Keratinocyte (primary cell): ENCODE data around the gene IFT52. TPM values are rescaled to one million over a fixed set of nuclear protein-coding genes. Genes with fewer than 3 reads are reported as not detected.

Experiments
- DNase-seq: peaks from one replicate; pipeline ENCODE4 v3.0.0-alpha.2; 2011; ENCODE audit warnings: low read depth, missing footprints, low spot score
- FAIRE-seq: peaks from 2 replicates; lab custom pipeline; 2011; peaks lifted over from hg19 to GRCh38; lab: Jason Lieb, UNC
- H2AFZ ChIP-seq: 2 replicates; pipeline ENCODE4 v1.6.0; 2012; ENCODE audit warnings: low read length, control low read depth, inconsistent platforms; ENCODE audit not compliant: control insufficient read depth
- H3K27ac ChIP-seq: 2 replicates; pipeline ENCODE4 v1.5.1; 2011; ENCODE audit warnings: low read length; ENCODE audit not compliant: control insufficient read depth, insufficient read depth
- H3K27me3 ChIP-seq: 3 replicates; pipeline ENCODE4 v1.6.0; 2011; ENCODE audit warnings: low read length; ENCODE audit not compliant: control insufficient read depth, insufficient read depth; ENCODE audit errors: extremely low read depth
- H3K36me3 ChIP-seq, 2 experiments: 2 replicates in 1 of 2; 3 replicates in 1 of 2; pipeline ENCODE4 v1.5.1; 2011; ENCODE audit warnings: low read length in 2 of 2, mild to moderate bottlenecking in 1 of 2; ENCODE audit not compliant: control insufficient read depth in 2 of 2, insufficient read depth in 2 of 2; ENCODE audit errors: extremely low read depth in 1 of 2
- H3K4me1 ChIP-seq: 3 replicates; pipeline ENCODE4 v1.5.1; 2011; ENCODE audit warnings: low read length; ENCODE audit not compliant: control insufficient read depth, insufficient read depth; ENCODE audit errors: extremely low read depth
- H3K4me2 ChIP-seq: 3 replicates; pipeline ENCODE4 v1.6.0; 2011; ENCODE audit warnings: low read depth, low read length; ENCODE audit not compliant: control insufficient read depth, insufficient read depth; ENCODE audit errors: extremely low read depth
- H3K4me3 ChIP-seq, 3 experiments: fragments of 200-600 bp in 1 of 3; sonication (generic) in 1 of 3; 2 replicates in 2 of 3; 3 replicates in 1 of 3; pipeline ENCODE4 v1.5.1; 2011 to 2016; ENCODE audit warnings: low read length in 3 of 3, mild to moderate bottlenecking in 3 of 3, control low read depth in 2 of 3, inconsistent platforms in 1 of 3, low read depth in 1 of 3, mixed read lengths in 1 of 3, mixed run types in 1 of 3, moderate library complexity in 1 of 3; ENCODE audit not compliant: control insufficient read depth in 2 of 3, insufficient read depth in 2 of 3; ENCODE audit errors: extremely low read depth in 1 of 3
- H3K79me2 ChIP-seq: 2 replicates; pipeline ENCODE4 v1.6.0; 2012; ENCODE audit warnings: low read length; ENCODE audit not compliant: control insufficient read depth, insufficient read depth
- H3K9ac ChIP-seq: 3 replicates; pipeline ENCODE4 v1.6.0; 2011; ENCODE audit warnings: low read length; ENCODE audit not compliant: control insufficient read depth, insufficient read depth; ENCODE audit errors: extremely low read depth
- H3K9me1 ChIP-seq: 3 replicates; pipeline ENCODE4 v1.6.0; 2011; ENCODE audit warnings: low read length; ENCODE audit not compliant: control insufficient read depth, insufficient read depth; ENCODE audit errors: extremely low read depth
- H3K9me3 ChIP-seq: 2 replicates; pipeline ENCODE4 v1.5.1; 2012; ENCODE audit warnings: low read depth, low read length; ENCODE audit not compliant: control insufficient read depth
- H4K20me1 ChIP-seq: 3 replicates; pipeline ENCODE4 v1.6.0; 2011; ENCODE audit warnings: low read length; ENCODE audit not compliant: control insufficient read depth, insufficient read depth; ENCODE audit errors: extremely low read depth
- EZH2 ChIP-seq: IDR thresholded peaks from one replicate; pipeline ENCODE4 v1.6.1; 2012; ENCODE audit warnings: inconsistent platforms, mild to moderate bottlenecking, low read length, moderate library complexity
- dilution Hi-C: fragments of 300-500 bp; cut with MboI; formaldehyde crosslinking; loops from one replicate; pipeline ENCODE4 v1.7.0; 2020; ENCODE audit warnings: low sequenced_read_pairs; ENCODE audit not compliant: extremely low pct_ligation_motif_present
- polyA plus RNA-seq, 5 experiments: library from polyadenylated mRNA; depleted of rRNA in 3 of 5; stranded (reverse) in 3 of 5; stranded (forward) in 1 of 5; unstranded in 1 of 5; fragments of >200 nt; gene quantifications; 1 replicate in 1 of 5; 2 replicates in 3 of 5; 3 replicates in 1 of 5; pipeline versions ENCODE4 v1.2.1 to v1.2.3, GENCODE V29; 2011 to 2012; ENCODE audit warnings: missing spikeins in 2 of 5, low read depth in 1 of 5, low replicate concordance in 1 of 5
- TF ChIP-seq, protein P1 (sequence below), 3 experiments: IDR thresholded peaks in 1 of 3; conservative IDR thresholded peaks in 1 of 3; optimal IDR thresholded peaks in 1 of 3; 2 replicates in 2 of 3; 3 replicates in 1 of 3; pipeline versions ENCODE3 to v1.5.1; 2011; ENCODE audit warnings: low read length in 3 of 3, mild to moderate bottlenecking in 3 of 3, moderate library complexity in 2 of 3, control low read depth in 1 of 3, inconsistent platforms in 1 of 3; ENCODE audit not compliant: insufficient read depth in 2 of 3; ENCODE audit errors: extremely low read depth in 1 of 3

IFT52 gene
- polyA plus RNA-seq, 1 donor (not counting 4 experiments of a cell fraction or from before 2014, with no cell fraction given), result 22.8 TPM

DNA sequence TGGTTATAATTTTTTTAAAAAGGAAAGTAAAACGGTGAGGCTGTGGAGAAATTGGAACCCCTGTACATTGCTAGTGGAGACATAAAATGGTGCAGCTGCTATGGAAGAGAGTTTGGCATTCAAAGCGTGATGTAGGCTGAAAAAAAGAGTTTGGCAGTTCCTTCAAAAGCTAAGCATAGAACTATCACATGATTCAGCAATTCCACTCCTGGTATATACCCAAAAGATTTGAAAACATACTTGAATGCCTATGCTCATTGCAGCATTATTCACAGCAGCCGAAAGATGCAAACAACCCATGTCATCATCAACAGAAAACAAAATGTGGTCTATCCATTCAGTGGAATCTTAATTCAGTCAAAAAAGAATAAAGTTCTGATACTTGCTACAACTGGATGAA lies 36.4 kb upstream of the IFT52 start:
- no peaks in the 10 kb centered on the region for H3K79me2 ChIP-seq
- H3K27me3 ChIP-seq, result peaks cover 5% of the 10 kb centered on the region
- H3K9me1 ChIP-seq, result no peaks in the 10 kb centered on the region
- H3K9me3 ChIP-seq, result no peaks in the 10 kb centered on the region
- no peak overlapping the region for H2AFZ ChIP-seq
- H3K4me2 ChIP-seq, result no peak overlapping the region
- dilution Hi-C loops, result no loop called here
- no peak overlapping the region for H3K4me3 ChIP-seq
- DNase-seq (no peak), FAIRE-seq (no peak)
- no peaks in the 10 kb centered on the region for H3K4me1 ChIP-seq
- TF ChIP-seq, protein P1, sequence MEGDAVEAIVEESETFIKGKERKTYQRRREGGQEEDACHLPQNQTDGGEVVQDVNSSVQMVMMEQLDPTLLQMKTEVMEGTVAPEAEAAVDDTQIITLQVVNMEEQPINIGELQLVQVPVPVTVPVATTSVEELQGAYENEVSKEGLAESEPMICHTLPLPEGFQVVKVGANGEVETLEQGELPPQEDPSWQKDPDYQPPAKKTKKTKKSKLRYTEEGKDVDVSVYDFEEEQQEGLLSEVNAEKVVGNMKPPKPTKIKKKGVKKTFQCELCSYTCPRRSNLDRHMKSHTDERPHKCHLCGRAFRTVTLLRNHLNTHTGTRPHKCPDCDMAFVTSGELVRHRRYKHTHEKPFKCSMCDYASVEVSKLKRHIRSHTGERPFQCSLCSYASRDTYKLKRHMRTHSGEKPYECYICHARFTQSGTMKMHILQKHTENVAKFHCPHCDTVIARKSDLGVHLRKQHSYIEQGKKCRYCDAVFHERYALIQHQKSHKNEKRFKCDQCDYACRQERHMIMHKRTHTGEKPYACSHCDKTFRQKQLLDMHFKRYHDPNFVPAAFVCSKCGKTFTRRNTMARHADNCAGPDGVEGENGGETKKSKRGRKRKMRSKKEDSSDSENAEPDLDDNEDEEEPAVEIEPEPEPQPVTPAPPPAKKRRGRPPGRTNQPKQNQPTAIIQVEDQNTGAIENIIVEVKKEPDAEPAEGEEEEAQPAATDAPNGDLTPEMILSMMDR (optimal IDR thresholded peaks at IDR 0.05 in 1 of 3, IDR thresholded peaks at IDR 0.05 in 1 of 3, conservative IDR thresholded peaks at IDR 0.05 in 1 of 3; ENCODE audit: extremely low read depth in 1 of 3, insufficient read depth in 2 of 3, low read length in 3 of 3), result no peak
- TF ChIP-seq EZH2, result no peak
- no peak overlapping the region for H3K9ac ChIP-seq
- no peaks in the 10 kb centered on the region for H3K36me3 ChIP-seq
- no peak overlapping the region for H3K27ac ChIP-seq
- H4K20me1 ChIP-seq, result no peaks in the 10 kb centered on the region

DNA sequence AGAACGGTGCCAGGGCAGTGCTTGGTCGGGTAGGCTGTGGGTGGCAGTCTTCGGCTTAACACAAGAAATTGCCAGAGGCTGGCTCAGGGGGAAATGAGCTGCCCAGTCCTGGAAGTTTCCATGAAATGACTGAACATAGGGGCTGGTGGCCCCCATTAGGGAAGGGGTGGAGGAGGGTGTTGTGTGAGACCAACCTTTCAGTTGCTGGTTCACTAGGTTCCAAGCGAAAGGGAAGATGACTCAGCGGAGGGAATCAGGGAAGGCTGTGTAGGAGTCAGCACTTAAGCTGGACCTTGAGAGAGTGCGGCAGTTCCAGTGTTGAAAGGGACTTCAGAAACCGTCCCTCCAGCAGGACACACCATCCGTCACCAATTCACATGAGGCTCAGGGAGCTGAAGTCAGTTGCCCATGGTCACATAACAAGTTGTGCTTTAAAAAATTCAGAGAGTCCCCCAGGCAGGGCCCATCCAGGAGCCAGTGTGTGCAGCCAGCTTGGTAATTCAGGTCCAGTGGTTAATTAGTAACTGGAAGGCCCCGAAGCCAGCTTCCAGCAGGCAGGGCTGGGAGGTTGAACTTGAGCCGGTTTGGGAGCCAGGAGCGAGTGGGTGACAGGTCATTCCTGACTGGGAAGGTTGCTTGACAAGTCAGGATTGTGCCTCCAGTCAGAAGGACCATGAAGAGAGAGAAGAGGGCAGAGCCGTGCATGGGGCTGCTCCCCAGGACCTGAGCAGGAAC lies 32.2 kb upstream of the IFT52 start, which contains the start of gene SGK2:
SGK2 (plus strand) TSS at position 616 of the 735 bp plus-strand sequence. CDS start 7,469 bp downstream, outside the sequence.
- Histone ChIP-seq H3K79me2 (no peaks in the 10 kb centered on the region), H3K27ac (no peak within 1 kb of the TSS), H3K9me3 (no peaks in the 10 kb centered on the region), H2AFZ (no peak within 1 kb of the TSS), H3K9ac (no peak within 1 kb of the TSS), H3K4me3 (no peak within 1 kb of the TSS), H4K20me1 (no peaks in the 10 kb centered on the region), H3K4me2 (no peak within 1 kb of the TSS), H3K36me3 (no peaks in the 10 kb centered on the region), H3K4me1 (no peaks in the 10 kb centered on the region), H3K27me3 (peaks cover 5% of the 10 kb centered on the region), H3K9me1 (no peaks in the 10 kb centered on the region)
- FAIRE-seq (no peak), DNase-seq (no peak)
- TF ChIP-seq, protein P1 (optimal IDR thresholded peaks at IDR 0.05 in 1 of 3, IDR thresholded peaks at IDR 0.05 in 1 of 3, conservative IDR thresholded peaks at IDR 0.05 in 1 of 3; ENCODE audit: extremely low read depth in 1 of 3, insufficient read depth in 2 of 3, low read length in 3 of 3), result no peak
- TF ChIP-seq EZH2, result no peak
- dilution Hi-C loops, result no loop called here
